Prostate gland (tissue), 2 donors: ENCODE results near the gene HOXD13. TPM values are rescaled to one million over a fixed set of nuclear protein-coding genes. Genes with fewer than 3 reads are reported as not detected.

Experiments
- DNase-seq: peaks from one replicate; pipeline ENCODE4 v3.0.0-alpha.2; 2019; ENCODE audit warnings: low spot score
- H3K27ac ChIP-seq, 2 donors: fragments of 200-600 bp; sonication (generic); 2 replicates each; pipeline ENCODE4 v1.5.1; 2017 to 2019
- H3K27me3 ChIP-seq: fragments of 200-600 bp; sonication (generic); replicated peaks from 2 replicates; pipeline ENCODE4 v1.5.1; 2019; ENCODE audit not compliant: insufficient read depth
- H3K36me3 ChIP-seq, 2 donors: fragments of 200-600 bp; sonication (generic); 1 replicate in 1 of 2; 2 replicates in 1 of 2; pipeline versions ENCODE4 v1.5.1 to v1.8.1; 2017 to 2019
- H3K4me1 ChIP-seq: fragments of 200-600 bp; sonication (generic); replicated peaks from 2 replicates; pipeline ENCODE4 v1.5.1; 2019
- H3K4me3 ChIP-seq, 2 donors: fragments of 200-600 bp; sonication (generic); 2 replicates each; pipeline ENCODE4 v1.5.1; 2017 to 2019
- H3K9me3 ChIP-seq: fragments of 200-600 bp; sonication (generic); 2 replicates; pipeline ENCODE4 v1.5.1; 2017
- POLR2A ChIP-seq: fragments of 450-650 bp; IDR thresholded peaks from one replicate; pipeline ENCODE4 v1.6.1; 2016; ENCODE audit warnings: antibody characterized with exemption, mild to moderate bottlenecking
- POLR2AphosphoS5 ChIP-seq: sonication (generic); formaldehyde crosslinking; IDR thresholded peaks from one replicate; pipeline ENCODE4 v1.6.1; 2017; ENCODE audit warnings: antibody characterized with exemption
- WGBS: methylation state at CpG from one replicate; pipeline ENCODE4 v1.1.5; 2018; 5-methylcytosine and 5-hydroxymethylcytosine counted together
- intact Hi-C: fragments of 100-400 bp; cut with DNase I; formaldehyde crosslinking; loops from one replicate; pipeline ENCODE4 v1.14.2; 2022
- total RNA-seq, 2 donors: library from RNA; depleted of rRNA; stranded (reverse); fragments of >200 nt; gene quantifications; one replicate each; pipeline ENCODE4 v1.1.0, GENCODE V29; 2016
- TF ChIP-seq, protein P1 (sequence below), 4 experiments: fragments of 200-600 bp in 2 of 4; fragments of 450-650 bp in 2 of 4; sonication (generic) in 2 of 4; IDR thresholded peaks; 1 replicate in 3 of 4; 2 replicates in 1 of 4; pipeline ENCODE4 v1.5.1; 2016 to 2019; ENCODE audit warnings: antibody characterized with exemption in 4 of 4, mild to moderate bottlenecking in 2 of 4, moderate library complexity in 2 of 4

Gene HOXD13
- total RNA-seq, 2 donors from 2014 or later: 10.6 to 11.8 TPM

DNA sequence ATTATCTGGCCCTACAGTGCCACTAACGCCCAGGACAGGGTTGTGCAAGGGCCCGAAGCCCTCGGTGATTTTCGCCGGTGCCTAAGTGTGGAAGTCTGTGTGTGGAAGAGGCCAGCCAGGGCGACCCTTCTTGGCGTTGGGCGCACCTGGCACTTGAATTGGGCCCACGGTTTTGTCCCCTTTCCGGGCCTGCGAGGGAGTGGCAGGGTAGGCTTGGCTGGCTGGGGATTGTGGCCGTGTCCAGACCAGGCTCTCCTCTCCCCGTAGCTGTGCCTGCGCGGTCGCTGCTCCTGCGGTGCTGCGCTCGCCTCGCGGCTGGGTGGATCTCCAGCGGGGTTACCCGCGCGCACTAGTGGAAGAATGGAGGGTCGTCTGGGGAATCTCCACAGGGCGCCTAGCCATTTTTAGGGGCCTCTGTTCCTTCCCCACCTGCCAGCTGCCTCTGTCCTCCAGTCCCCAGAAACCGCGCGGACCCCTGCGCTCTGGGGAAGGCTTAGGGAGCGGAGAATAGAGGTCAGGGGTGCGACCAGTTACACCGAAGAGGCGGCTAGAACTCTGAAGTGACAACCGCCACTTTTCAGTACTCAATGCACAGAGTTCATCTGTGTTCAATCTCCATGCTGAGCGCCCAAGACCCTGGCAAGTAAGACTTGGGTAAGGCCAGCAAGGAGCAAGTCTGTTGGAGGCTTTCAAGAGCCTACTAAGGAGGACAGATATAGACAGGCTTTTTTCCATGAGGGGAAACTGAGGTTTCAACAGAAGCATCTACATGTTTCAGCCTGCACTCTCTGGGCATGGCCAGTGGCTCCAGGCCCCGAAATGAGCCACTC, 24.7 kb upstream of the HOXD13 start:
- 64% methylated on average over 34 of the region's 38 CpGs for WGBS
- DNase-seq: no peak
- no peaks in the 10 kb centered on the region for H3K36me3 ChIP-seq
- intact Hi-C loops: no loop called here
- H3K4me3 ChIP-seq: no peak overlapping the region
- no peak overlapping the region for H3K27ac ChIP-seq
- no peaks in the 10 kb centered on the region for H3K4me1 ChIP-seq
- H3K27me3 ChIP-seq: peaks cover 9% of the 10 kb centered on the region
- H3K9me3 ChIP-seq: no peaks in the 10 kb centered on the region
- TF ChIP-seq, protein P1, sequence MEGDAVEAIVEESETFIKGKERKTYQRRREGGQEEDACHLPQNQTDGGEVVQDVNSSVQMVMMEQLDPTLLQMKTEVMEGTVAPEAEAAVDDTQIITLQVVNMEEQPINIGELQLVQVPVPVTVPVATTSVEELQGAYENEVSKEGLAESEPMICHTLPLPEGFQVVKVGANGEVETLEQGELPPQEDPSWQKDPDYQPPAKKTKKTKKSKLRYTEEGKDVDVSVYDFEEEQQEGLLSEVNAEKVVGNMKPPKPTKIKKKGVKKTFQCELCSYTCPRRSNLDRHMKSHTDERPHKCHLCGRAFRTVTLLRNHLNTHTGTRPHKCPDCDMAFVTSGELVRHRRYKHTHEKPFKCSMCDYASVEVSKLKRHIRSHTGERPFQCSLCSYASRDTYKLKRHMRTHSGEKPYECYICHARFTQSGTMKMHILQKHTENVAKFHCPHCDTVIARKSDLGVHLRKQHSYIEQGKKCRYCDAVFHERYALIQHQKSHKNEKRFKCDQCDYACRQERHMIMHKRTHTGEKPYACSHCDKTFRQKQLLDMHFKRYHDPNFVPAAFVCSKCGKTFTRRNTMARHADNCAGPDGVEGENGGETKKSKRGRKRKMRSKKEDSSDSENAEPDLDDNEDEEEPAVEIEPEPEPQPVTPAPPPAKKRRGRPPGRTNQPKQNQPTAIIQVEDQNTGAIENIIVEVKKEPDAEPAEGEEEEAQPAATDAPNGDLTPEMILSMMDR (IDR thresholded peaks at IDR 0.05): no peak
- TF ChIP-seq POLR2A (no peak), POLR2AphosphoS5 (no peak)

DNA sequence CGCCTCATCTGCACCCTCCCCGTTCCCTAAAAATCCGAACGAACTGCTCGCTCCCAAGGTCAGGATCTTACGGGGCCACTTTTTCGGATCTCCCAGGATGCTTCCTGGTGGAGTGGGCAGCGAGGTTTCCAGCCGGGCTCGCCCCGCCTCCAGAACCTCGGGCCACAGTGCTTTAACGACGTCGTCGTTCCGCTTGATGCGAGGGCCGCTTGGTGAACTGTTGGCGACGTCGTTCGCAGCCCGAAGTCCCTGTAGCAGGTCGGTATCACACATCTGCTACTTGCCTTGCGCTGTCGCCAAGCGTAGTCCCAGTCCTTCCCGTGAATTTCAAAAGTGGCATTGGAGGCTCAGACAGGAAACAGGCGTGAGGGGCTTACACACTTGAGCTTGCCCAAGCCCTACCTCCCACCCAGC, 24.1 kb upstream of the HOXD13 start:
- WGBS: 44% methylated on average over 17 of the region's 30 CpGs
- H3K36me3 ChIP-seq: no peaks in the 10 kb centered on the region
- no peak for DNase-seq

DNA sequence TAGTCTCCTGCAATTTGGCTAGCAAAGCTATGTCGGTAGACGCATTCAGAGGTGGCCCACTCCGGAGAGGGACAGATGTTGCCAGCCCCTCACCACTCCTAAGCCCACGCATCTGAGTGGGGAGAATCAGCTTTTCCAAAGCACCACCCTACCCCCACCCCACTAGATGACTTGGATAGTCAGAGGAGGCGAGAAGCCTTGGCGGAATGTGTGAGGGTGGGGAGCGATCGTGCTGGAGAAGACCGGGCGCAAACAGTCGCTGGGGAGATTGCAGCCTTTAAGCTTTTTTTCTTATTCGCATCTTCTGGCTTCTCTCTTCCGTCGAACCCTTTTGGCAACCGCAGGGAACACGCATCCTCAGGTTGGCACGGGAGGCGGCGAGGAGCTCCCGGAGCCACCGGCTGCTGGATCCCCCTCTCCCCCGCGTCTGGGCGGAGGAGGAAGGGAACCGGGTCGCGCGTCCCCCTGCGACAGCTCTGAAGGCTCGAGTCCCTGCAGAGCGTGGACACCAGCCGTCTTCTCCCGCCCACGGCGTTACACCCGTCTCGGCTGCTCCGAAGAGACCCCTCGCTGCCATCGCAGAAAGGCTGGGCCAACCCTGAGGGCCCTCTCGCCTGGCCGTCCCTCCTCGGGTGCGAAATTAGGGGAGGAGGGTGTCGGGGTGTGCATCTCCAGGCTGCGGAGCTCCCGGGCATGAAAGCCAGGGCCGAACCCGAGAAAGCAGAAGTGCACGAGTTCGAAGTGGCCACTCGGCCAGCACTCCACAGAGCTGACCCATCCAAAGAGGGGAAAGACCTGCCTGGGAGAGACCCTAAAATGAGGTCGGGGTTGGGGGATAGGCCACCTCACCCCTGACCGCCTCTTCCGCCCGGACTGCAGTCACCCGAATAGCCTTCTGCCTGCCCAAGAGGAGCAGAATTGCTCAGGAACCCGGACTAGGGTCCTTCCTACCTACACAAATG, 20.9 kb upstream of the HOXD13 start:
- H3K27ac ChIP-seq: no peak overlapping the region
- intact Hi-C loops: no loop called here
- DNase-seq: no peak
- H3K4me3 ChIP-seq: no peak overlapping the region
- peaks cover 9% of the 10 kb centered on the region for H3K27me3 ChIP-seq
- H3K36me3 ChIP-seq: no peaks in the 10 kb centered on the region
- H3K4me1 ChIP-seq: no peaks in the 10 kb centered on the region
- WGBS: 61% methylated on average over 58 of the region's 58 CpGs
- no peak for TF ChIP-seq POLR2AphosphoS5
- no peak for TF ChIP-seq POLR2A
- TF ChIP-seq, protein P1 (IDR thresholded peaks at IDR 0.05): no peak
- H3K9me3 ChIP-seq: no peaks in the 10 kb centered on the region

More for the DNA sequence above, 24.1 kb upstream of the HOXD13 start:
- H3K4me1 ChIP-seq: no peaks in the 10 kb centered on the region
- no peak for TF ChIP-seq POLR2AphosphoS5
- TF ChIP-seq, protein P1 (IDR thresholded peaks at IDR 0.05): no peak
- no peak overlapping the region for H3K27ac ChIP-seq
- peaks cover 9% of the 10 kb centered on the region for H3K27me3 ChIP-seq
- no peaks in the 10 kb centered on the region for H3K9me3 ChIP-seq
- intact Hi-C loops: no loop called here
- H3K4me3 ChIP-seq: no peak overlapping the region

DNA sequence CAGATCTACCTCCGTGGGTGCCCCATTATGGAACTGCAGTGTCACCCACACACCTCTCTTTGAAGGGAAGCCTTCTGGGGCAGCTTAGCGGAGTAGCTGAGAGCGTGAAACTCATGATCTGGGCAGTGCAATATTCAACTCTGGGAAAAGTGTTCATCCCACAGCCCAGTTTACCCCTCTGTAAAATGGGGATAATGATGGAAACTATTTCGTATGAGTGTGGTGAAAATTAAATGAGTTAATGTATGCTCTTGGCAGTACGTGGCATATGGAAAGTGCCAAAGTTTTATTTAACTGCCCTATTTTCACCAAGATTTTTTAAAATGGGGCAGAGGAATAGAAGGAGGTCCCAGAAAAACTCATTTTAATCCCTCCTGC, 20.2 kb upstream of the HOXD13 start:
- no peaks in the 10 kb centered on the region for H3K36me3 ChIP-seq
- TF ChIP-seq POLR2A (no peak), POLR2AphosphoS5 (no peak)
- H3K4me1 ChIP-seq: no peaks in the 10 kb centered on the region
- DNase-seq: no peak
- intact Hi-C loops: no loop called here
- no peak overlapping the region for H3K27ac ChIP-seq
- 90% methylated on average over 5 of the region's 5 CpGs for WGBS
- H3K27me3 ChIP-seq: peaks cover 11% of the 10 kb centered on the region
- H3K4me3 ChIP-seq: no peak overlapping the region
- no peaks in the 10 kb centered on the region for H3K9me3 ChIP-seq
